ENCODE results near the gene CXCR6.
A peak's percentile ranks its signal among the peaks of the same experiment; 100 is the strongest.

Gene CXCR6

DNA sequence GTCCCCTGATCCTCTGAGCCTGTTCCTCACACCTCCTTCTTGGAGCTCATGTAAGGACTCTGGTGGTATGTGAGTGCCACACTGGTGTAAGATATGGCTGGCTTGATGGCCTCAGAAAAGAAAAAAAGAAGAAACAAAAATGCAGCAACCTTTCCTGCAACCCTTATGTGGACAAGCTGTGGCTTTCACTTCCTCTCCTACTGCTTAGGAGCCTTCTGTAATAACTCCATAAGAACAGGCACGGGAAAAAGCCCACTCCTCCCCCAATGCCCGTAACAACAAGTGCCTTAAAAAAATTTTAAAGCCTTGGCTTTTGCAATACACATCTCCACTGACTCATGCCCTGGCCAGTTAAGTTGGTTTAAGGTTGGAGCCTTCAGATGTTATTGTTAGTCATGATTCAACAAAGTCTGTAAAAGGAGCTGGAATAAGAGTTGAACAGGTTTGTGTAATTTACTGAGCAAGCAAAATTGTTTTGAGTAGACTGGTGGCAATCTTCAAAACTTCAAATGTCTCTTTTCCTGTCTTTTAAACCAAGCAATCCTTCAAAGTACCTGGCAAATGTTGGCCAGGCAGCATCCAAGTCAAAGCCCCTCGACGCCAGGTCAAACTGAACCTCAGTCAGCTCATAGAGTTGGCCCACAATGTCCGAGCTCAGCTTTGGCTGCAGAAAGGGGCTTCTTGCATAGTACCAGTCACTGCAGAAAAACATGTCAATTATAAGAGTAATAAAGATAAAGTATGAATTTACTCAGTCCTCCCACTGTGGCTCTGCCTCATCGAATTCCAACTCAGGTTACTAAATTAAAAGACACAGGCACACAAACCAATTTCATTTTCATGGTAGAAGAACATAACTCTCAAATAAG lies 29.5 kb downstream of the CXCR6 start:
- no peak for DNase-seq

DNA sequence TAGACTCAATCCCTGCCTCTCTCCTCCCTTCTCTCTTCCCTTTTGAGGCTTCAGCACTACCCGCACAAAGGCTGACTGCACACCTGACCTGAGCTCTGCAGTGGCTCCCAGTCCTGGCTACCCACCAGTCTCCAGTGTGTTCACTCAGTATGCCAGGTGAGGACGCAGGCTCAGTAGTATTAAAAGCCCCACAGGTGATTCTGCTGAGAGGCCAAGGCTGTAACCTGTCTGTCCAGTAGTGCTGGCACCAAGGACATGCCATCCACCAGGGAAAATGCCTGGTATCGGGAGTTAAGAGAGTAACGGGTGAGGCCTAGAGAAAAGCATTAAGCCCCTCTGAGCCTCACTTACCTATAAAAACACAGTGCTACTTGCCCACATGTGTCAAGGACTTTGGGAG lies 31.4 kb downstream of the CXCR6 start:
- no peak for DNase-seq

- DNase-seq = no peak
Measured at GRCh38 chr3:45975686-45976085, 32.4 kb downstream of the CXCR6 start.

DNA sequence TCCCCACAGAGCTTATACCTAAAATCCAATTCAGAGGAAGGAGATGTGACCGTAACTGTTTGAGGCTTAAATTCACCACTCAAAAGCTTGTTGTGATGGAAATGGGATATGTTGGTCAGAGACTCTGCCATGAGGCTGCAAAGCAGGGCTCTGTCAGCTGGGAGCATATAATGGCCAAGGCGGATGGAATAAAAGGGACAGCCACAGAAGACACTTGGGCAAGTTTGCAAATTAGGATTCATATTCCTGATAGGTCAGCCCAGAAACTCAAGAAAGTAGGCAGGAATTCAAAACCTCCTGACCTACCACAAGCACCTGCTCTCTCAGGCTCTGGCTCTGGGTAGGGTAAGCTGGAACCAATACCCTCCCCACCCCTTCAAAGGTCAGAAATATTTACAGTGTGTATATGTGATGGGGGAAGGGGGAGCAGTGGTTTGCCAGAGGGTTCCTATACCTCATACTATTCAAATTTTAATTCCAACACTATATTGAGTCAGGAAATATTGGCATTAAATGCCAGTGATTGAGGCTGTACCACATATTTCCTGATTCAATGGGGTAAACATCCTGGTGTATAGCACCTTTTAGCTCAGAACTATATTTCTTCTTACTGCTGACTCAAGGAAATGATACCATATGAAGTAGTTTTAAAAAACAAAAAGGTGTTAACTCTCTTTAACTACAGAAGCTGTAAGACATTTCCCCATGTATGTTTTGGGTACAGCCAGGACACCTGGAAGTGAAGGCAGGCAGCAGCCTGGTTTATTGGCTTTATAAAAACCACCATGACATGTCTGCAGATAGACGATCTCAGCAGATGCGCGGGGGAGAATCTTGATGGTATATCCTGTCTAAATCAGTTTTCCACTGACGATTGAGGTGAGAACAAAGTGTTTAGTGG lies 33.2 kb downstream of the CXCR6 start:
- no peak for DNase-seq

GRCh38 chr3:45978006-45978761 lies 34.9 kb downstream of the CXCR6 start:
- no peak for DNase-seq

GRCh38 chr3:45979378-45979777 lies 36.1 kb downstream of the CXCR6 start:
- DNase-seq = no peak

- no peak for DNase-seq
Measured at GRCh38 chr3:45980229-45980813, 37.1 kb downstream of the CXCR6 start.

DNA sequence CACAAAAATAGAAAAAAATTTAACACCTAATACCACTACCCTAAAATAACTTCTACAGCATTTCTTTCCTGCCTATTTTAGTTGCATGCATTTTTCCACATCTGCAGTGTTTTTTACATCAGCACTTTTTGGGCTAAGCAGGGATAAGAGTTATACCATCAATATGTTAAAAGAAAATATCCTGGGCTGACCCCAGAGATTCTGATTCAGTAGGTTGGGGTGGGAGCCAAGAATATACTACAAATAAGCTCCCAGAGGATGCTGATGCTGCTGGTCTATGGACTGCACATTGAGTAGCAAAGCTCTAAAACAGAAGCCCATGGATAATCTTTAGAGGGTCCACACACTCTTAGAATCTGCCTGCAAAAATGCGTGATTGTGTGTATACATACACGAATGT lies 37.6 kb downstream of the CXCR6 start:
- no peak for DNase-seq

DNA sequence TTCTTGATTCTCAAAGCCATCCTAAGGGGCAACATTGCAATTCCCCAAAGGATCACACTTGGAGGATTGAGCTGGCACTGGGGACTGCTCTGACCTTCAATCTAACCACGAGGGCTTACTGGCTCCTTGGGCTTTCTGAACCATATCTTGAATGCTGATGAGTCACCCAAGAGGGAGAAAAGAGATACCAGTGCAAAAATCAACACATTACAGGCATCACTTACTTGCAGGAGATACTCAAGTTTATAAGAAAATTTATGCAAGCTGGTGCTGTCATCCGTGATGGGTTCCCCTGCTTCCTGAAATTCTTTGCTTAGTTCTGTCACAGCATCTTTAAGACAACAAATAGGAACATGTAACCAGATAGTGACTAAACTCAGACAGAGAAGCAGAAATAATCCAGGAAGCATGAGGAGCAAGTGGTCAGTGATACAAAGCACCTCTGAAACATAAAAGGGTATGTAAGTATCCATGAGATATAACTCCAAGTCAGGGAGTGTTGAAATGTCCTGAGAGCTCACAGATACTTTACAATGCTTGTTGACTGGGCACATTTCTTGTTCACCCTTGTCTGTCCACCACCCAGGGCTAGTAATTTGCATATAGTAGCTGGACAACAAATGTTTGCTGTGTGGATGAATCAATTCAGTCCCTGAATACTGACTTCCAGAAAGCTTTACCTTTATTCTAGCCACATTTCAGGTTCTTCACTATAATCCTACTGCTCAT lies 38.2 kb downstream of the CXCR6 start:
- DNase-seq = no peak

DNA sequence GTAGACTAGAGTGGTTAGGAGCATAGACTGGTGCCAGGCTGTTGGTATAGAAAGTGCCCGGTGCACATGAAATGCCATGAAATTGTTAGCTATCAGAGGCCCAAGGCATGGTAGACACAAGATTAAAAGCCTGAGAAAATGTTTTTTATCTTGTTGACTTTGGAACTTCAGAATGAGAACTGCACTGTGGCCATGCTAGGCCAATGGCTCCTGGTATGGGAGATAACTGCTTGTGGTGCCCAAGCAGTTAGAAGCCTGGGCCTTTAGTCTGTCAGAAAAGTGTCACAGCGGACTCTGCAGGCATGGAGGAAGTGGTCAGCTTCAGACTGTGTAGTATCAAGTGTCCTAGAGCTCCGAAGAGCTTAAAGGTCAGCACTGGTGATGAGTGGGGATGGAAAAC lies 40.5 kb downstream of the CXCR6 start:
- DNase-seq = no peak

DNA sequence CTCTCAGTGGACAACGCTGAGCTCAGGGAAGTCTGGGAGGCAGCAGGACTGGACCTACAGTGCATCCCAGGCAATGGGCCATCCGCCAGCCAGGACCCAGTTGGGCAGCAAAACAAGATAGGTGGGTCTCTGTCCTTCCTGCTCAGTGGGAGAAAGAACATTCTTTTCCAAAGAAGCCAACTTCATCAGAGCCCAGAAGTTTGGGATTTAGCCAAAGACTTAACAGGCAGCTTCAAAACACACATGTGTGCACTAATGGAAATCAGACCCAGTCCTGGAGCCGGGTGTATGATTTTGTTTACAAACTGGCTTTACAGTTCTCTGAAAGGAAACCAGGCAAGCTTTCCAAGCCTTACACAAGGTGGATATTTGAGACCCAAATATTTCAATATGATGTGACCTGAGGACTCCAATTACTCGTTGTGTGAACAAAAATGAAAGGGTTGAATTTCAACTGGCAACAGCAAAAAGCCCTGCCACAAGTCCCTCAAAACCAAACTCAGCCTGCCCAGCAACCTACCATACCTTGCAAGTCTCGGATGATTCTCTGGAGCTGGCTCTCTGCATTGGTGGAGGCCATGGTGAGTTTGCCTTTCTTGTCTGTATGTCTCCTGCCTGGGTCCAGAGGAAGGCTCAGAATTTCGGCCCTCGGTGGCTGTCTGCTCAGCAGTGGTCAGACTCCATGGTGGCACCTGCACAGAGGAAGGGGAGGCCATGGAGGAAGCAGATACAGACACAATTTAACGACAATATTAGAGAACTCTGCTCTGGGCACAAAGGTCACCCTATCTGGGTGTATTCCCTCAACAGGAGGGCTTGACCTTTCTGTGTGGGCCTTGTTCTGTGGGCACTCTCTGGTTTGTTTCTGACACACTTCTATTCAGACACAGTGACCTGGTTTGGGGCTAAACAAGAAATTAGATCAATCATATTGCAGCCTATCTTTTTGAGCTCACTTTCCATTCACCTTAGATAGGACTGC lies 41.4 kb downstream of the CXCR6 start:
- DNase-seq = no peak

DNA sequence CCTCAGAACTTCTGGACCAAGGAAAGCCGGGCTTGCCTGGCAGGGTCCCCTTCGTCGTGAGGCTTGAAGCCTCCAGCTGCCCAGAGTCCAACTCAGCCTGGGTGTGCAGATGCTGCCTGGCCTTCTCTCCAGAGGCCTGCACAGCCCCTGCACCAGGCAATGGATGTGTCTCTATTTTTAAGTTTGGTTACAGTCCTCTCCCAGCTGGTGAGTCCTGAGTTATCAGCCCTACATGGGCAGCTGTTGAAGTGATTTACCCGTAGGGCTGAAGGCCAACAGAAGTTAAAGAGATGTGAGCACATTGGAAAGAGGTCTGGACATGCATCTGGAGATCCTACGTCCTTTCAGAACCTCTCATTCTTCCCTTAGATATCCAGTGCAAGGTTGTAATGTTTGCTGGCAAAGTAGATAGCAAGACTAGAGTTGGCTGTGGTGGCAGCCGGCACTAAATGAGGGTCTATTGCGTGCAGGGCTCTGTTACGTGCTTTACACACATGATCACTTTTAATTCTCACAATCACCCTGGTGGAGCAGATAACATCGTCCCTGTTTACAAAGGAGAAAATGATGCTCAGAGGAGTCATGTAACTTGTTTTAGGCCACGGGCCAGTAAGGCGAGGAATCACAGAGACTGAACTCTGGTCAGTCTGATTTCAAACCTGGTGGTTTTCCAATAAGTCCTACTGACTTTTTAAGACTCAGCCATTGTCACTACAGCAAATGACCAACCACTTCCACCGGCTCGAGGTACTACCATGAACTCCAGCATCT lies 42.5 kb downstream of the CXCR6 start:
- DNase-seq = no peak

- DNase-seq = no peak
Measured at GRCh38 chr3:45986303-45986982, 43.2 kb downstream of the CXCR6 start.

- peak; percentile 45 for DNase-seq
Measured at GRCh38 chr3:45987368-45988291, 44.4 kb downstream of the CXCR6 start.

- no peak for DNase-seq
Measured at GRCh38 chr3:45988362-45988761, 45.1 kb downstream of the CXCR6 start.

GRCh38 chr3:45988804-45989203 lies 45.5 kb downstream of the CXCR6 start:
- DNase-seq = no peak

GRCh38 chr3:45990181-45990580 lies 46.9 kb downstream of the CXCR6 start:
- no peak for DNase-seq

DNA sequence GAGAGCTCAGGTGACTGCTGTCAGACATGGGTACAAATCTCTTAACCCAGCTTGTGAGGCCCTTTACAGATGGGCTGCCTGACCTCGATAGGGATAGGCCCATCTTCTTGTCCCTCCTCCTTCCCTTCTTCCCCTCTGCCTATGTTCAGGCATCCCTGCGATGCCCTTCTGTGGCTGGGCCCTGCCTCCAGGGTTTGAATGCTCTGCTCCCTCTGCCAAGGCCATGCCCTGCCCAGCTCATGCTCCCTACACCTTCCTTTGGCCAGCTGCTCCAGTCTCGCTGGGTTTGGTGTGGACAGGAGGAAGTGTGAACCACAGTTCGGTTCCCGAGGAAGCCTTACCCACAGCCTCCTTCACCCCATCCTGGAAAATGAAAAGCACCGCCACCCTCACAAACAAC lies 48.1 kb downstream of the CXCR6 start:
- no peak for DNase-seq
